ENCODE results near the gene OASL. TPM values are rescaled to one million over a fixed set of nuclear protein-coding genes. Genes with fewer than 3 reads are reported as not detected.
A peak's percentile ranks its signal among the peaks of the same experiment; 100 is the strongest.

Gene OASL
- total RNA-seq, 1 donor from 2014 or later: not detected

GRCh38 chr12:121004253-121004815, 34.7 kb downstream of the OASL start:
- Histone ChIP-seq H3K27me3 (no peaks in the 10 kb centered on the region), H3K9me3 (ENCODE audit: low read depth) (no peaks in the 10 kb centered on the region), H4K20me1 (ENCODE audit: low read depth) (no peaks in the 10 kb centered on the region), H3K4me2 (no peak overlapping the region), H3K27ac (no peak overlapping the region), H3K4me3 (no peak overlapping the region), H3F3A (ENCODE audit: low read depth) (no peaks in the 10 kb centered on the region), H3K36me3 (no peaks in the 10 kb centered on the region), H3K79me2 (ENCODE audit: low read depth) (no peaks in the 10 kb centered on the region), H3K9ac (no peak overlapping the region), H2AFZ (replicated peaks) (no peak overlapping the region), H3K4me1 (no peaks in the 10 kb centered on the region)
- Mint-ChIP-seq H3K36me3 (peaks cover 6% of the 10 kb centered on the region), H3K4me1 (no peaks in the 10 kb centered on the region), H3K27me3 (ENCODE audit: insufficient read depth, low read depth) (no peaks in the 10 kb centered on the region), H3K4me3 (no peak overlapping the region), H3K27ac (peak overlapping the region; percentile 36), H3K9me3 (no peaks in the 10 kb centered on the region)
- TF ChIP-seq EZH2phosphoT487 (IDR thresholded peaks at IDR 0.05): no peak
- TF ChIP-seq EZH2 (IDR thresholded peaks at IDR 0.05): no peak
- TF ChIP-seq CTCF (IDR thresholded peaks at IDR 0.05): no peak
- DNase-seq (ENCODE audit: low spot score): no peak

- peak; percentile 40 for DNase-seq (ENCODE audit: low spot score)
- Mint-ChIP-seq H3K4me1 (no peaks in the 10 kb centered on the region), H3K27ac (no peak overlapping the region), H3K27me3 (ENCODE audit: insufficient read depth, low read depth) (no peaks in the 10 kb centered on the region), H3K9me3 (no peaks in the 10 kb centered on the region), H3K36me3 (peaks cover 6% of the 10 kb centered on the region), H3K4me3 (no peak overlapping the region)
- Histone ChIP-seq H4K20me1 (ENCODE audit: low read depth) (no peaks in the 10 kb centered on the region), H3K4me3 (no peak overlapping the region), H3K4me1 (no peaks in the 10 kb centered on the region), H2AFZ (replicated peaks) (no peak overlapping the region), H3K27me3 (no peaks in the 10 kb centered on the region), H3K9ac (no peak overlapping the region), H3K27ac (no peak overlapping the region), H3K36me3 (no peaks in the 10 kb centered on the region), H3K79me2 (ENCODE audit: low read depth) (no peaks in the 10 kb centered on the region), H3K9me3 (ENCODE audit: low read depth) (no peaks in the 10 kb centered on the region), H3K4me2 (no peak overlapping the region), H3F3A (ENCODE audit: low read depth) (no peaks in the 10 kb centered on the region)
- TF ChIP-seq EZH2 (IDR thresholded peaks at IDR 0.05) (no peak), CTCF (IDR thresholded peaks at IDR 0.05) (peak; percentile 42), EZH2phosphoT487 (IDR thresholded peaks at IDR 0.05) (no peak)
Measured at GRCh38 chr12:121003650-121004049, 35.4 kb downstream of the OASL start.

GRCh38 chr12:121001841-121002483, 37.1 kb downstream of the OASL start:
- Mint-ChIP-seq H3K27ac (no peak overlapping the region), H3K27me3 (ENCODE audit: insufficient read depth, low read depth) (peaks cover 2% of the 10 kb centered on the region), H3K4me3 (no peak overlapping the region), H3K36me3 (peaks cover 6% of the 10 kb centered on the region), H3K9me3 (no peaks in the 10 kb centered on the region), H3K4me1 (peaks cover 9% of the 10 kb centered on the region)
- TF ChIP-seq CTCF (IDR thresholded peaks at IDR 0.05) (no peak), EZH2phosphoT487 (IDR thresholded peaks at IDR 0.05) (no peak), EZH2 (IDR thresholded peaks at IDR 0.05) (no peak)
- Histone ChIP-seq H3K36me3 (no peaks in the 10 kb centered on the region), H3K9me3 (ENCODE audit: low read depth) (no peaks in the 10 kb centered on the region), H2AFZ (replicated peaks) (no peak overlapping the region), H3K4me3 (no peak overlapping the region), H3F3A (ENCODE audit: low read depth) (no peaks in the 10 kb centered on the region), H3K79me2 (ENCODE audit: low read depth) (no peaks in the 10 kb centered on the region), H3K27ac (no peak overlapping the region), H3K4me1 (no peaks in the 10 kb centered on the region), H3K4me2 (no peak overlapping the region), H3K9ac (no peak overlapping the region), H3K27me3 (no peaks in the 10 kb centered on the region), H4K20me1 (ENCODE audit: low read depth) (no peaks in the 10 kb centered on the region)
- DNase-seq (ENCODE audit: low spot score): no peak
